Fibroblast of the aortic adventitia (primary cell): ENCODE results near the gene SYVN1. TPM values are rescaled to one million over a fixed set of nuclear protein-coding genes. Genes with fewer than 3 reads are reported as not detected.
"Not testable (repeated sequence)": the region's sequence is repeated elsewhere in the genome, so short reads cannot be mapped to it uniquely, and the experiment has no call there.

Experiments
- DNase-seq: peaks from one replicate; pipeline ENCODE4 v3.0.0-alpha.2; 2010; ENCODE audit warnings: low read depth
- H3K4me3 ChIP-seq: 2 replicates; pipeline ENCODE4 v1.5.1; 2011; ENCODE audit warnings: low read depth, mild to moderate bottlenecking, control low read depth, low read length, moderate library complexity
- total RNA-seq: library from RNA; depleted of rRNA; stranded (reverse); fragments of >200 nt; gene quantifications from 2 replicates; pipeline ENCODE4 v1.2.3, GENCODE V29; 2012; ENCODE audit warnings: low replicate concordance
- TF ChIP-seq, protein P1 (sequence below): IDR thresholded peaks from 2 replicates; pipeline ENCODE4 v1.5.1; 2011; ENCODE audit warnings: mild to moderate bottlenecking, low read length, control low read depth, inconsistent platforms; ENCODE audit not compliant: insufficient read depth

The SYVN1 gene
- total RNA-seq, 1 donor = 24.3 TPM

- TF ChIP-seq, protein P1, sequence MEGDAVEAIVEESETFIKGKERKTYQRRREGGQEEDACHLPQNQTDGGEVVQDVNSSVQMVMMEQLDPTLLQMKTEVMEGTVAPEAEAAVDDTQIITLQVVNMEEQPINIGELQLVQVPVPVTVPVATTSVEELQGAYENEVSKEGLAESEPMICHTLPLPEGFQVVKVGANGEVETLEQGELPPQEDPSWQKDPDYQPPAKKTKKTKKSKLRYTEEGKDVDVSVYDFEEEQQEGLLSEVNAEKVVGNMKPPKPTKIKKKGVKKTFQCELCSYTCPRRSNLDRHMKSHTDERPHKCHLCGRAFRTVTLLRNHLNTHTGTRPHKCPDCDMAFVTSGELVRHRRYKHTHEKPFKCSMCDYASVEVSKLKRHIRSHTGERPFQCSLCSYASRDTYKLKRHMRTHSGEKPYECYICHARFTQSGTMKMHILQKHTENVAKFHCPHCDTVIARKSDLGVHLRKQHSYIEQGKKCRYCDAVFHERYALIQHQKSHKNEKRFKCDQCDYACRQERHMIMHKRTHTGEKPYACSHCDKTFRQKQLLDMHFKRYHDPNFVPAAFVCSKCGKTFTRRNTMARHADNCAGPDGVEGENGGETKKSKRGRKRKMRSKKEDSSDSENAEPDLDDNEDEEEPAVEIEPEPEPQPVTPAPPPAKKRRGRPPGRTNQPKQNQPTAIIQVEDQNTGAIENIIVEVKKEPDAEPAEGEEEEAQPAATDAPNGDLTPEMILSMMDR = no peak
- no peak for DNase-seq
- H3K4me3 ChIP-seq = no peak overlapping the region
Measured at GRCh38 chr11:65151331-65151899, 17.1 kb upstream of the SYVN1 start.

DNA sequence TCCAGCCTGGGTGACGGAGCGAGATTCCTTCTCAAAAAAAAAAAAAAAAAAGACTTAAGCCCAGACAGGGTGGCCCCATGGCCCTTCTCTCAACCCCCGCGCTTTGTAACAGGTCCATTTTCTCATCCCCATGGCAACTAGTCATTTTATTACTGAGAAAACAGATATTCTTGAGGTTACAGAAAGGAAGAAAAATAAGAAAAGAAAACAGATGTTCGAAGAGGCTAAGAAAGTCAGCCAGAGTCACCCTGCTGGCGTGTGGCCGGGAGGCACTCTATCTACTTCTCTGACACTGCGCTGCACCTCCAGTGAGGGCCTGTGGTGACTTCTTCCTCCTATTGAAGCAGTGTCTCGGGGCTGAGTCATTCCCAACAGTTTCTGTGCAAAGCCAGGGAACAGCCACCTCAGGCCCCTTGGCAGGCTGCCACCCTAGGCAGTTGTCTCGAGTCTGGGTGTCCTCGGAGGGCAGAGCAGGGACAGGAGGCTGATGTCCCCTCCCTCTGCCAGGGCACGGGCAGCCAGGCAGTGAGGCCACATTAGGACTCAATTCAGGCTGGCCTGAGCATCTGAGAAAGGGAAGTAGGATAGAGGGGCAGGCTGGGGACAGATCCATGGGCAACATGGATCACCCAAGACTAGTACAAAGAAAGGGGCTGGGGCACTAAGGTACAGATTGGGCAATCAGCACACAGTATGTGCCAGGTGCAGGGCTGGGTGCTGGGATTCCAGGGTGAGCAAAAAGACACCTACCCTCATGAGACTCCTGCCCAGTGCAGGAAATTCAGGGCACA is 16.4 kb upstream of the SYVN1 start:
- DNase-seq = peak; percentile 71
- TF ChIP-seq, protein P1 = no peak
- peak overlapping the region; percentile 10 for H3K4me3 ChIP-seq

DNA sequence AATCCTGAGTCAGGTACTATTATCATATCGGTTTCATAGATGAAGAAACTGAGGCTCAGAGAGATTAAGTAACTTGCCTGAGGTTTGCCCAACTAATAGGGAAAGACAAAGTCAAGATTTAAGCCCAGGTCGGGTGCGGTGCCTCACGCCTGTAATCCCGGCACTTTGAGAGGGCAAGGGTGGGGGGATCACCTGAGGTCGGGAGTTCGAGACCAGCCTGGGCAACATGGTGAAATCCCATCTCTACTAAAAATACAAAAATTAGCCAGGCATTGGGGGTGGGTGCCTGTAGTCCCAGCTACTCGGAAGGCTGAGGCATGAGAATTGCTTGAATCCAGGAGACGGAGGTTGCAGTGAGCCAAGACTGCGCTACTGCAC is 15.8 kb upstream of the SYVN1 start:
- H3K4me3 ChIP-seq, DNase-seq: not testable (repeated sequence)

GRCh38 chr11:65148657-65149056 is 14.3 kb upstream of the SYVN1 start:
- no peak for DNase-seq
- TF ChIP-seq, protein P1 = no peak
- H3K4me3 ChIP-seq = no peak overlapping the region

DNA sequence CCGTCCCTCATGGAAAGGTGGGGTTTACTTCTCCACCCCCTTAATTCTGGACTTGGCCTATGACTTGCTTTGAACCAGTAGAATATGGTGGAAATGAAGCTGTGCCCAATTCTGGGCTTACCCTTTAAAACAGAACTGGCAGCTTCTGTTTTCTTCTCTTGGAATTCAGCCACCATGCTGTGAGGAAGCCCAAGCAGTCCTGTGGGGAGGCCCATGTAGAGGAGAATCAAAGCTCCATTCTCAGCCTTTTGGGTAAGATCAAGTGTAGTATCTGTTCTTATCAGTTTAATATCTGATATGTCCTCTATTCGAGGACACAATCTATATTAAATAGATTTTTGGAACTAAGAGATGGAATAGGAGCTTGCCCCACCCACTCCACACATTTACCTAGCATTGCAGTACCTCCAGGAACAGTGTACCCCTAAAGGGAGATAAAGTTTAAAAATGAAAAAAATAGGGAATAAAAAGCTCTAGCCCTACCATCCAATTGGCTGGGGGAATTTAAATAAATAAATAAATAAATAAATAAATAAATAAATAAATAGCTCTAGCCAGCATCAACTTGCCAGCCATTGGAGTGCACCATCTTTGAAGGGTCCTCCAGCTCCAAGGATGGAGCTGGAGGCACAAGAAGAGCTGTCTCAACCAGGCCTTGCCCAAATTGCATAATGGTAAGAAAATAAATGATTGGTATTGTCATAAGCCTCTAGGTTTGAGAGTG is 13.2 kb upstream of the SYVN1 start:
- TF ChIP-seq, protein P1 = no peak
- H3K4me3 ChIP-seq = no peak overlapping the region
- DNase-seq = no peak

DNA sequence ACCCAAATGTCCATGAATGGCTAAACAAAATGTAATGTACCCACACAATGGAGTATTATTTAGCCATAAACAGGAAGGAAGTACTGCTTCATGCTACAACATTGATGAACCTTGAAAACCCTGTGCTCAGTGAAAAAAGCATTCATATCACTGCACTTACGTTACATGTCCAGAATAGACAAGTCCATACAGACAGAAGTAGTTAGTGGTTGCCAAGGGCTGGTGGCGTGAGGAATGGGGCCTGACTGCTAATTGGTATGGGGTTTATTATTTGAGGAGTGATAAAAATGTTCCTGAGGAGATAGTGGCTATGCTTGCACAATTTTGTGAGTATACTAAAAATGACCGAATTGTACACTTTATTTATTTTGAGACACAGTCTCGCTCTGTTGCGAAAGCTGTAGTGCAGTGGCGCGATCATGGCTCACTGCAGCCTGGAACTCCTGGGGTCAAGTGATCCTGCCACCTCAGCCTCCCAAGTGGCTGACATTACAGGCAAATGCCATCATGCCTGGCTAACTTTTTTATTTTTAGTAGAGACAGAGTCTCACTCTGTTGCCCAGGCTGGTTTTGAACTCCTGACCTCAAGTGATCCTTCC is 7.7 kb upstream of the SYVN1 start:
- H3K4me3 ChIP-seq = no peak overlapping the region
- TF ChIP-seq, protein P1 = no peak
- no peak for DNase-seq
